OCI-LY1 (cell line): ENCODE data around the gene HAPLN3.
A peak's percentile ranks its signal among the peaks of the same experiment; 100 is the strongest.

Source experiments
- H2AFZ ChIP-seq: fragments of 200-600 bp; sonication (generic), shearing (Covaris generic); 2 replicates; pipeline ENCODE4 v1.6.0; 2014; ENCODE audit warnings: antibody characterized with exemption, mild to moderate bottlenecking, low read length
- H3F3A ChIP-seq: fragments of 200-600 bp; sonication (generic), shearing (Covaris generic); 2 replicates; pipeline ENCODE4 v1.6.0; 2014; ENCODE audit warnings: mild to moderate bottlenecking, antibody characterized with exemption, low read length, moderate library complexity; ENCODE audit not compliant: insufficient read depth
- H3K27ac ChIP-seq: fragments of 200-600 bp; sonication (generic); 2 replicates; pipeline ENCODE4 v1.5.1; 2014; ENCODE audit warnings: low read length, mixed run types, mild to moderate bottlenecking, low read depth; ENCODE audit not compliant: poor library complexity, severe bottlenecking
- H3K27me3 ChIP-seq: fragments of 200-600 bp; sonication (generic); 2 replicates; pipeline ENCODE4 v1.6.0; 2014; ENCODE audit warnings: antibody characterized with exemption, mild to moderate bottlenecking, low read length, moderate library complexity; ENCODE audit not compliant: insufficient read depth
- H3K36me3 ChIP-seq: fragments of 200-600 bp; sonication (generic); 2 replicates; pipeline ENCODE4 v1.6.1; 2014; ENCODE audit warnings: mild to moderate bottlenecking, antibody characterized with exemption, low read length, moderate library complexity, mixed read lengths; ENCODE audit not compliant: insufficient read depth
- H3K4me1 ChIP-seq: fragments of 200-600 bp; sonication (generic); 2 replicates; pipeline ENCODE4 v1.5.1; 2014; ENCODE audit warnings: mild to moderate bottlenecking, low read length, moderate library complexity; ENCODE audit not compliant: insufficient read depth, severe bottlenecking
- H3K4me2 ChIP-seq: fragments of 200-600 bp; sonication (generic), shearing (Covaris generic); 2 replicates; pipeline ENCODE4 v1.6.1; 2014; ENCODE audit warnings: low read length
- H3K4me3 ChIP-seq: fragments of 200-600 bp; sonication (generic); 2 replicates; pipeline ENCODE4 v1.5.1; 2014; ENCODE audit warnings: low read length, low read depth, mild to moderate bottlenecking, mixed read lengths; ENCODE audit not compliant: poor library complexity, severe bottlenecking
- H3K79me2 ChIP-seq: fragments of 200-600 bp; shearing (Covaris generic); 2 replicates; pipeline ENCODE4 v1.6.1; 2016; ENCODE audit warnings: mixed run types, low read length, mixed read lengths; ENCODE audit not compliant: insufficient read depth
- H3K9ac ChIP-seq: fragments of 200-600 bp; sonication (generic), shearing (Covaris generic); 2 replicates; pipeline ENCODE4 v1.6.1; 2014; ENCODE audit warnings: mild to moderate bottlenecking, low read length, mixed read lengths
- H3K9me2 ChIP-seq: fragments of 200-600 bp; sonication (generic), shearing (Covaris generic); 2 replicates; pipeline ENCODE4 v1.6.1; 2014; ENCODE audit warnings: low read depth, mild to moderate bottlenecking, low read length, mixed read lengths
- H3K9me3 ChIP-seq: fragments of 200-600 bp; shearing (Covaris generic); 2 replicates; pipeline ENCODE4 v1.6.1; 2014; ENCODE audit warnings: low read length, mixed read lengths
- H4K20me1 ChIP-seq: fragments of 200-600 bp; sonication (generic), shearing (Covaris generic); 2 replicates; pipeline ENCODE4 v1.6.0; 2016; ENCODE audit warnings: mild to moderate bottlenecking, low read length; ENCODE audit not compliant: insufficient read depth
- EZH2 ChIP-seq: fragments of 200-600 bp; sonication (generic), shearing (Covaris generic); IDR thresholded peaks from 2 replicates; pipeline ENCODE4 v1.8.0; 2017; ENCODE audit warnings: borderline replicate concordance, mixed run types, mild to moderate bottlenecking, antibody characterized with exemption, low read length, moderate library complexity, mixed read lengths
- TF ChIP-seq, protein P1 (sequence below): fragments of 200-600 bp; sonication (generic), shearing (Covaris generic); IDR thresholded peaks from 2 replicates; pipeline ENCODE4 v1.5.1; 2017; ENCODE audit warnings: mild to moderate bottlenecking, antibody characterized with exemption, low read length, moderate library complexity, mixed read lengths

HAPLN3 gene

DNA sequence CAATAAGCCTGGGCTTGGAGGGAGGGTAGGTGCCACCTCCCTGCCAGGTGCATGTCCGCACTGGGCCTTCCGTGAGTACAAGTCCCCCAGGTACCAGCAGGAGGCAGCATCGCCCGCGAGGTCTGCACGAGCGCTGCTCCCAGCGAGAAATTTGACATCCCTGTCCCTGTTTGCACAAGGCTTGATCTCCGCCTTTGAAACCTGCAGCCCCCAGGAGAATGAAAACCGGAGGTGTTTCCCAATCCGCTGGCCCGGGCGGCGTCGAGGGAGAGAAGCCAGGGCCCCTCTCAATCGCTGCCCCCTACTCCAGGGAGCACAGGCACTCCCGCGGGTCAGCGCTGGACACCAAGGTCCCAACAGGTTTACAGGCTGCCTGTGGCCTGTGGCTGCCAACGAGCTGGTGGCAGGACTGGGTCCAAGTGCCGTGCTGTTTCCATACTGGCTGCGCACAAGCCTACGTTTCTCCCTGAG lies 961 bp downstream of the HAPLN3 start:
- no peak overlapping the region for H3K27ac ChIP-seq
- peaks cover 8% of the 10 kb centered on the region for H3K4me1 ChIP-seq
- no peaks in the 10 kb centered on the region for H3K36me3 ChIP-seq
- H3K79me2 ChIP-seq: no peaks in the 10 kb centered on the region
- no peaks in the 10 kb centered on the region for H4K20me1 ChIP-seq
- no peak overlapping the region for H3K9ac ChIP-seq
- no peaks in the 10 kb centered on the region for H3K9me2 ChIP-seq
- H3K9me3 ChIP-seq: no peaks in the 10 kb centered on the region
- TF ChIP-seq, protein P1, sequence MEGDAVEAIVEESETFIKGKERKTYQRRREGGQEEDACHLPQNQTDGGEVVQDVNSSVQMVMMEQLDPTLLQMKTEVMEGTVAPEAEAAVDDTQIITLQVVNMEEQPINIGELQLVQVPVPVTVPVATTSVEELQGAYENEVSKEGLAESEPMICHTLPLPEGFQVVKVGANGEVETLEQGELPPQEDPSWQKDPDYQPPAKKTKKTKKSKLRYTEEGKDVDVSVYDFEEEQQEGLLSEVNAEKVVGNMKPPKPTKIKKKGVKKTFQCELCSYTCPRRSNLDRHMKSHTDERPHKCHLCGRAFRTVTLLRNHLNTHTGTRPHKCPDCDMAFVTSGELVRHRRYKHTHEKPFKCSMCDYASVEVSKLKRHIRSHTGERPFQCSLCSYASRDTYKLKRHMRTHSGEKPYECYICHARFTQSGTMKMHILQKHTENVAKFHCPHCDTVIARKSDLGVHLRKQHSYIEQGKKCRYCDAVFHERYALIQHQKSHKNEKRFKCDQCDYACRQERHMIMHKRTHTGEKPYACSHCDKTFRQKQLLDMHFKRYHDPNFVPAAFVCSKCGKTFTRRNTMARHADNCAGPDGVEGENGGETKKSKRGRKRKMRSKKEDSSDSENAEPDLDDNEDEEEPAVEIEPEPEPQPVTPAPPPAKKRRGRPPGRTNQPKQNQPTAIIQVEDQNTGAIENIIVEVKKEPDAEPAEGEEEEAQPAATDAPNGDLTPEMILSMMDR: peak; percentile 72
- no peak for TF ChIP-seq EZH2
- no peak overlapping the region for H3K4me2 ChIP-seq
- no peaks in the 10 kb centered on the region for H3F3A ChIP-seq
- H3K27me3 ChIP-seq: peaks cover 9% of the 10 kb centered on the region; the same call in 1 of the 2 replicates
- no peak overlapping the region for H3K4me3 ChIP-seq
- H2AFZ ChIP-seq: no peak overlapping the region

DNA sequence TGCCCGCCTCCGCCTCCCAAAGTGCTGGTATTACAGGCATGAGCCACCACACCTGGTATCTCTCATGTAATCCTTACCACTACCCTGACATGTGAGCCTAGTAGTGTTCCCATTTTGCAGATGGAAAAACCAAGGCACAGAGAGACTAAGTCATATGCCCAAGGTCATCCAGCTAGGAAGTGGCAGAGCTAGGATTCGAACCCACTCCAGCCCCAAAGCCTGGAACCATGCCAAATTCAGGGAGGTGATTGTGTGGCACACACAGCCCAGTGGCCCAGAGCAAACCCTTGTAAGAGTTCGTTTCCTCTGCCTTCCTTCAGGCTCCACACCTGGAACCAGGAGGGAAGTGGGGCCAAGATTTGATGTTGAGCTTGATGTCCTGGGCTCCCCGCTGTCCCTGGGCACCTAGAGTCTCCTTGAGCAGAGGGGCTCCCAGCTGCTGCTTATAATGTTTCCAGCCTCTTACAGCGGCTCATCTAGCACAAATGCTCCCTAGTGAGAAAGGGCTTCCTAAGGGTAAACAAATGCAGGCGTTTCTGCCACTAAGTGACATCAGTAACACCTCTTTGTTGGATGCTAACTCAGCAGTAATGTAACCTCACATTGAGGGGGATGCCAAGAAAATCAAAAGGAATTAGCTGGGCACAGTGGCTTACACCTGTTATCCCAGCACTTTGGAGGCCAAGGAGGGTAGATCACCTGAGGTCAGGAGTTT lies 3.6 kb downstream of the HAPLN3 start:
- no peaks in the 10 kb centered on the region for H4K20me1 ChIP-seq
- H3K4me2 ChIP-seq: no peak overlapping the region
- H3K9me2 ChIP-seq: no peaks in the 10 kb centered on the region
- no peak overlapping the region for H3K27ac ChIP-seq
- H3K9ac ChIP-seq: no peak overlapping the region
- H3K4me1 ChIP-seq: peaks cover 8% of the 10 kb centered on the region
- H3K79me2 ChIP-seq: no peaks in the 10 kb centered on the region
- H2AFZ ChIP-seq: no peak overlapping the region
- no peak overlapping the region for H3K4me3 ChIP-seq
- H3K9me3 ChIP-seq: no peaks in the 10 kb centered on the region
- TF ChIP-seq, protein P1: no peak
- no peak for TF ChIP-seq EZH2
- no peaks in the 10 kb centered on the region for H3K36me3 ChIP-seq
- peaks cover 9% of the 10 kb centered on the region; the same call in 1 of the 2 replicates for H3K27me3 ChIP-seq
- H3F3A ChIP-seq: no peaks in the 10 kb centered on the region

DNA sequence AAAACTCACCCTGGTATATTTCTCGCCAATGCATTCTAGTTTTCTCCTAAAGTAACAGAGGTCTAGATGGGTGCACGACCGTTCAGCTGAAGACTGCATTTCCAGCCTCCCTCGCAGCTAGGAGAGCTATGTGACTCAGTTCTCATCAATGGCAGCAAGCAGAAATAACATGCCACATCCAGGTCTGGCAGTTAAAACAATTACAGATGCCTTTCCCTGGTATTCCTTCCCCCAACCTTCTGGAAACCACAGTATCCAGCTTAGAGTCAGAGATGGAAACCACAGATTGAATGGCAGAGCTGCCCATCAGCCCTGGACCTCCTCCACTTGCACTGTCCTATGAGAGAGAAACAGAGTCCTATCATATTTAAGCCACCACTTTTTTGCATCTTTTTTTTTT lies 4.8 kb downstream of the HAPLN3 start:
- Histone ChIP-seq H3K9me2 (no peaks in the 10 kb centered on the region), H3K4me2 (no peak overlapping the region), H4K20me1 (no peaks in the 10 kb centered on the region), H2AFZ (no peak overlapping the region), H3K9ac (no peak overlapping the region), H3K27ac (no peak overlapping the region), H3K36me3 (no peaks in the 10 kb centered on the region), H3K27me3 (peaks cover 5% of the 10 kb centered on the region; the same call in 1 of the 2 replicates), H3K4me1 (peaks cover 7% of the 10 kb centered on the region), H3F3A (no peaks in the 10 kb centered on the region), H3K9me3 (no peaks in the 10 kb centered on the region), H3K4me3 (no peak overlapping the region), H3K79me2 (no peaks in the 10 kb centered on the region)
- TF ChIP-seq, protein P1: no peak
